Fibroblast of lung (primary cell): Measurements from ENCODE around the gene RNF212.

Experiments
- EZH2 ChIP-seq: IDR thresholded peaks from 2 replicates; pipeline ENCODE4 v1.5.1; 2012; ENCODE audit warnings: low read length, control low read depth, mild to moderate bottlenecking; ENCODE audit errors: missing control alignments
- TF ChIP-seq, protein P1 (sequence below), 2 donors: IDR thresholded peaks in 1 of 2; conservative IDR thresholded peaks in 1 of 2; 1 replicate in 1 of 2; 2 replicates in 1 of 2; pipeline ENCODE4 v1.5.1; 2011 to 2012; ENCODE audit warnings: low read length in 2 of 2, control low read depth in 1 of 2, inconsistent platforms in 1 of 2, low read depth in 1 of 2, mild to moderate bottlenecking in 1 of 2

- TF ChIP-seq EZH2 = no peak
- TF ChIP-seq, protein P1, sequence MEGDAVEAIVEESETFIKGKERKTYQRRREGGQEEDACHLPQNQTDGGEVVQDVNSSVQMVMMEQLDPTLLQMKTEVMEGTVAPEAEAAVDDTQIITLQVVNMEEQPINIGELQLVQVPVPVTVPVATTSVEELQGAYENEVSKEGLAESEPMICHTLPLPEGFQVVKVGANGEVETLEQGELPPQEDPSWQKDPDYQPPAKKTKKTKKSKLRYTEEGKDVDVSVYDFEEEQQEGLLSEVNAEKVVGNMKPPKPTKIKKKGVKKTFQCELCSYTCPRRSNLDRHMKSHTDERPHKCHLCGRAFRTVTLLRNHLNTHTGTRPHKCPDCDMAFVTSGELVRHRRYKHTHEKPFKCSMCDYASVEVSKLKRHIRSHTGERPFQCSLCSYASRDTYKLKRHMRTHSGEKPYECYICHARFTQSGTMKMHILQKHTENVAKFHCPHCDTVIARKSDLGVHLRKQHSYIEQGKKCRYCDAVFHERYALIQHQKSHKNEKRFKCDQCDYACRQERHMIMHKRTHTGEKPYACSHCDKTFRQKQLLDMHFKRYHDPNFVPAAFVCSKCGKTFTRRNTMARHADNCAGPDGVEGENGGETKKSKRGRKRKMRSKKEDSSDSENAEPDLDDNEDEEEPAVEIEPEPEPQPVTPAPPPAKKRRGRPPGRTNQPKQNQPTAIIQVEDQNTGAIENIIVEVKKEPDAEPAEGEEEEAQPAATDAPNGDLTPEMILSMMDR (conservative IDR thresholded peaks at IDR 0.05 in 1 of 2, IDR thresholded peaks at IDR 0.05 in 1 of 2; ENCODE audit: low read depth in 1 of 2, low read length in 2 of 2) = no peak
Observed at GRCh38 chr4:1036976-1037810, 76.2 kb downstream of the RNF212 start.
